C4-2B (cell line): ENCODE measurements around the gene CYP2B6.
"Not testable (repeated sequence)": the region's sequence is repeated elsewhere in the genome, so short reads cannot be mapped to it uniquely, and the experiment has no call there.

ENCODE experiments used
- H3K27ac ChIP-seq: fragments of 450-650 bp; 2 replicates; pipeline ENCODE4 v1.5.1; 2017
- ZFX ChIP-seq: fragments of 450-650 bp; IDR thresholded peaks from 2 replicates; pipeline ENCODE4 v1.6.1; 2017
- TF ChIP-seq, protein P1 (sequence below): fragments of 450-650 bp; conservative IDR thresholded peaks from 2 replicates; pipeline ENCODE4 v1.5.1; 2017; ENCODE audit warnings: mild to moderate bottlenecking

The CYP2B6 gene

DNA sequence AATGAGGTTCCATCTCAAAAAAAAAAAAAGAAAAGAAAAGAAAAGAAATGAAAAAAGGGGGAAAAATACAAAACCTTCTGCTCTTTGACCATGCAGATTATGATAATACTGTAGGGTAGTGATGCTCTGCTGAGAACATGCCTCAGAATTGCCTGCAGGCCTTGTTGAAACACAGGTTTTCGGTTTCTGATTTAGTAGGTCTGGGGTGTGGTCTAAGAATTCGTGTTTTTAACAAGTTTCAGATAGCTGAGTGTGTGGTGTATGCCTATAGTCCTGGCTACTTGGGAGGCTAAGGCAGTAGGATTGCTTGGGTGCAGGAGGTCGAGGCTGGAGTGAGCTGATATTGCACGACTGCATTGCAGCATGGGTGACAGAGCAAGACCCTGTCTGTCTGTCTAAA, 14.9 kb upstream of the CYP2B6 start:
- no peak overlapping the region for H3K27ac ChIP-seq
- no peak for TF ChIP-seq ZFX
- TF ChIP-seq, protein P1, sequence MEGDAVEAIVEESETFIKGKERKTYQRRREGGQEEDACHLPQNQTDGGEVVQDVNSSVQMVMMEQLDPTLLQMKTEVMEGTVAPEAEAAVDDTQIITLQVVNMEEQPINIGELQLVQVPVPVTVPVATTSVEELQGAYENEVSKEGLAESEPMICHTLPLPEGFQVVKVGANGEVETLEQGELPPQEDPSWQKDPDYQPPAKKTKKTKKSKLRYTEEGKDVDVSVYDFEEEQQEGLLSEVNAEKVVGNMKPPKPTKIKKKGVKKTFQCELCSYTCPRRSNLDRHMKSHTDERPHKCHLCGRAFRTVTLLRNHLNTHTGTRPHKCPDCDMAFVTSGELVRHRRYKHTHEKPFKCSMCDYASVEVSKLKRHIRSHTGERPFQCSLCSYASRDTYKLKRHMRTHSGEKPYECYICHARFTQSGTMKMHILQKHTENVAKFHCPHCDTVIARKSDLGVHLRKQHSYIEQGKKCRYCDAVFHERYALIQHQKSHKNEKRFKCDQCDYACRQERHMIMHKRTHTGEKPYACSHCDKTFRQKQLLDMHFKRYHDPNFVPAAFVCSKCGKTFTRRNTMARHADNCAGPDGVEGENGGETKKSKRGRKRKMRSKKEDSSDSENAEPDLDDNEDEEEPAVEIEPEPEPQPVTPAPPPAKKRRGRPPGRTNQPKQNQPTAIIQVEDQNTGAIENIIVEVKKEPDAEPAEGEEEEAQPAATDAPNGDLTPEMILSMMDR = no peak

DNA sequence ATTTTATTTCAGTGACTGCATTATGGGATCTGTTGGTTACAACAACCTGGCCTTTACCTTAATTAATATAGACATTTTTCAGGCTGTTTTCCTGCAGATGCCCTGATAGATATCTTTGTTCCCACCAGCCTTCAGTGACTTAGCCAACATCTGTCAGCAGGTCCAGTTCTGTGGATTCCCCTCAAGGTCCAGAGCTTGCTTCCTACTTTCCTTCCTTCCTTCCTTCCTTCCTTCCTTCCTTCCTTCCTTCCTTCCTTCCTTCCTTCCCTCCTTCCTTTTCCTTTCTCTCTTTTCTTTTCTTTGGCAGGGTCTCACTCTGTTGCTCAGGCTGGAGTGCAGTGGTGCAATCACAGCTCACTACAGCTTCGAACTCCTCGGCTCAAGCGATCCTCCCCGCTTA, 14.4 kb upstream of the CYP2B6 start:
- TF ChIP-seq, protein P1 = no peak
- TF ChIP-seq ZFX = no peak
- no peak overlapping the region for H3K27ac ChIP-seq

DNA sequence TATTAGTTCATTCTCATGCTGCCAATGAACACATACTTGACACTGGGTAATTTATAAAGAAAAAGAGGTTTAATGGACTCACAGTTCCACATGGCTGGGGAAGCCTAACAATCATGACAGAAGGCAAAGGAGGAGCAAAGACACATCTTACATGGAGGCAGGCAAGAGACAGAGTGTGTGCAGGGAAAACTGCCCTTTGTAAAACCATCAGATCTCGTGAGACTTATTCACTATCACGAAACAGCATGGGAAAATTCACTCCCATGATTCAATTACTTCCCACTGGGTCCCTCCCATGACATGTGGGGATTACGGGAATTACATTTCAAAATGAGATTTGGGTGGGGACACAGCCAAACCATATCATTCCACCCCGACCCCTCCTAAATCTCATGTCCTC, 11.3 kb upstream of the CYP2B6 start:
- H3K27ac ChIP-seq = not testable (repeated sequence)

DNA sequence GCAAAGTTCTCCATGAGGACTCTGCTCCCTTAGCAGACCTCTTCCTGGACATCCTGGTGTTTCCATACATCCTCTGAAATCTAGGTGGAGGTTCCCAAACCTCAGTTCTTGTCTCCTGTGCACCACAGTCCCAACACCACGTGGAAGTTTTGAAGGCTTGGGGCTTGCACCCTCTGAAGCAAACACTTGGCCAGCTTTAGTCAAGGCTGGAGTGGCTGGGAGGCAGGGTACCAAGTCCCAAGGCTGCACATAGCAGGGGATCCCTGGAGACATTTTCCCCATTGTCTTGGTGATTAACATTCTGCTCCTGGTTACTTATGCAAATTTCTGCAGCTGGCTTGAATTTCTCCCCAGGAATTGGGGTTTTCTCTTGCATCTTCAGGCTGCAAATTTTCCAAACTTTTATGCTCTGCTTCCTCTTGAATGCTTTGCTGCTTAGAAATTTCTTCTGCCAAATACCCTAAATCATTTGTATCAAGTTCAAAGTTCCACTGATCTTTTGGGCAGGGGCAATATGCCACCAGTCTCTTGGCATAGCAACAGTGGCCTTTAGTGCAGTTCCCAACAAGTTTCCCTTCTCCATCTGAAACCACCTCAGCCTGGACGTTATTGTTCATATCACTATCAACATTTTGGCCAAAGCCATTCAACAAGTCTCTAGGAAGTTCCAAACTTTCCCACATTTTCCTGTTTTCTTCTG, 10.2 kb upstream of the CYP2B6 start:
- not testable (repeated sequence) for H3K27ac ChIP-seq

DNA sequence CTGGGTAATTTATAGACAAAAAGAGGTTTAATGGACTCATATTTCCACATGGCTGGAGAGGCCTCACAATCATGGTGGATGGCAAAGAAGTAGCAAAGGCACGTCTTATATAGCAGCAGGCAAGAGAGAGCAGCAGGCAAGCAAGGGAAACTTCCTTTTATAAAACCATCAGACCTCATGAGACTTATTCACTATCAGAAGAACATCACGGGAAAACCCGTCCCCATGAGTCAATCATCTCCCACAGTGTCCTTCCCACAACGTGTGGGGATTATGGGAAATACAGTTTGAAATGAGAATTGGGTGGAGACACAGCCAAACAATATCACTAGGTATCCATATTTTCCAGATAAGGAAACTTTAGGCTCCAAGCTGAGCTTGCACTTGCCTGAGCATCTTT, 9.5 kb upstream of the CYP2B6 start:
- TF ChIP-seq, protein P1 = no peak
- TF ChIP-seq ZFX = no peak
- no peak overlapping the region for H3K27ac ChIP-seq

DNA sequence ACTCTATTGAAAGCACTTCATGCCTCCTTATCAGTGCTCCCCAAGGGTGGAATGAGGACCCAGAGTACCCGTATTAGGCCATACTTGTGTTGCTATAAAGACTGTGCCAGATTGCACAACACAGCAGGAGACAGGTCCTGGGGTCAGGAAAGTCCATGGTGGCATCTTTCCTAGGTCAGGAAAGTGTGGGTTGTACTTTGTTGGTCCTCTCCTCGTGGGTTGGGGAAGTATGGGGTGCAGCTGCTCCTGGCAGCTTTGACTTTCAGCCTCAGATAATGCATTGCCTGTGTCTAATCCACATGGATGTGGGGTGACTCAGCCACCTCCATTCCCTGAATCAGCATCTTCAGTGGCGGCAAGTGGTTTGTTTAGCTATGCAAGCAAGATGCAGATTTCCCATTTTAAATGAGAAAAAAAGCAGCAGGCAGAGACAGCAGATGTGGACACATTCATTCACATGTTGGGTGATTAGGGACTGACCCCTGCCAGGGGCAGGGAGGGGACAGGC, 8.4 kb upstream of the CYP2B6 start:
- TF ChIP-seq, protein P1 = no peak
- no peak for TF ChIP-seq ZFX
- H3K27ac ChIP-seq = no peak overlapping the region

DNA sequence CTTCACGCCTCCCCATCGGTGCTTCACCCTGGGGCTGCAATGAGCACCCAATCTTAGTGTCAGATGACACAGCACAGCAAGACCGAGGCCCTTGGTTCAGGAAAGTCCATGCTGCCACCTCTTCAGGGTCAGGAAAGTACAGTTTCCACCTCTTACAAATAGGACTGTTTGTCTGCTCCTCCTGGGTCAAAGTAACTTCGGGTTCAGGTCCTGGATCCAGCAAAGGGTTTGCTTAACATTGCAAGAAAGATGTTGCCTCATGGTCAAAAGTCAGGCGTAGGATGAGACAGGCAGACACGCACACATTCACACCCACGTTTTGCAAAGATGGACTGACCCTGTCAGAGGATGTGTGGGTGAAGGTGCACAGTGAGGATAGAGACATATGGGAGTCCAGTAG, 1.6 kb upstream of the CYP2B6 start:
- TF ChIP-seq ZFX = no peak
- TF ChIP-seq, protein P1 = no peak
- no peak overlapping the region for H3K27ac ChIP-seq

DNA sequence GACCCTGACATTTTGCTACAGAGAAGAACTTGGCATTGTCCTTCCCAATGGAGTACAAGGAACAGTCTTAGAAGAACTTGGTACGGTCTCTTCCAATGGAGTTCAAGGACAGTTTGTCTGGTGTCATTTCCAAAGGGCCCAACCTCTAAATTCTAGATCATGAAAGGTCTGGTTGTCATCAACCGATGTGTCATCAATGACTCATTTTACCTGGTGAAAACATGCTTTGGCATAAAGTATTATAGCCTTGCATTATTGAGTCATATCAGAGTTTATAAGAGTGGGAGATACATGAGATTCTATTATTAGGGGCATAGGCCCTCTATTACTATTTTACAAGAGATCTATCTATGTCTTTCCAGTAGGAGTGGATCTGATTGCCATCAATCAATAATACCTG, 4.3 kb downstream of the CYP2B6 start:
- TF ChIP-seq, protein P1 = no peak
- TF ChIP-seq ZFX = no peak
- no peak overlapping the region for H3K27ac ChIP-seq

DNA sequence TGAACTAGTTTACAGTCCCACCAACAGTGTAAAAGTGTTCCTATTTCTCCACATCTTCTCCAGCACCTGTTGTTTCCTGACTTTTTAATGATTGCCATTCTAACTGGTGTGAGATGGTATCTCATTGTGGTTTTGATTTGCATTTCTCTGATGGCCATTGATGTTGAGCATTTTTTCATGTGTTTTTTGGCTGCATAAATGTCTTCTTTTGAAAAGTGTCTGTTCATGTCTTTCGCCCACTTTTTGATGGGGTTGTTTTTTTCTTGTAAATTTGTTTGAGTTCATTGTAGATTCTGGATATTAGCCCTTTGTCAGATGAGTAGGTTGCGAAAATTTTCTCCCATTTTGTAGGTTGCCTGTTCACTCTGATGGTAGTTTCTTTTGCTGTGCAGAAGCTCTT, 7.9 kb downstream of the CYP2B6 start:
- H3K27ac ChIP-seq = not testable (repeated sequence)
